CD4-positive, alpha-beta memory T cell (primary cell): ENCODE data around the gene ADCY3. TPM values are rescaled to one million over a fixed set of nuclear protein-coding genes. Genes with fewer than 3 reads are reported as not detected.

Source experiments
- CTCF ChIA-PET: fragments of 350-600 bp; sonication (Branson Sonifier 250); formaldehyde crosslinking; loops from one replicate; lab custom pipeline; 2021; ENCODE audit warnings: inconsistent platforms; ENCODE audit not compliant: partially characterized antibody; lab: Charles Lee
- POLR2A ChIA-PET: fragments of 350-600 bp; sonication (Branson Sonifier 250); formaldehyde crosslinking; loops from one replicate; lab custom pipeline; 2021; ENCODE audit not compliant: partially characterized antibody; lab: Charles Lee
- DNase-seq, 5 donors: peaks; one replicate each; pipeline versions ENCODE4 v3.0.0 to v3.0.0-alpha.2; 2020 to 2022; ENCODE audit warnings: mixed read lengths in 1 of 5
- H3K27ac ChIP-seq: one replicate; pipeline ENCODE4 v1.7.0; 2013; ENCODE audit warnings: low read depth, low read length
- H3K27me3 ChIP-seq: 2 replicates; pipeline ENCODE4 v1.7.0; 2013; ENCODE audit warnings: mild to moderate bottlenecking, low read length, moderate library complexity; ENCODE audit not compliant: insufficient read depth
- H3K36me3 ChIP-seq: 2 replicates; pipeline ENCODE4 v1.7.0; 2013; ENCODE audit warnings: mild to moderate bottlenecking, low read length, moderate library complexity; ENCODE audit not compliant: insufficient read depth
- H3K4me1 ChIP-seq: 2 replicates; pipeline ENCODE4 v1.7.0; 2013; ENCODE audit warnings: mild to moderate bottlenecking, low read length, moderate library complexity; ENCODE audit not compliant: insufficient read depth
- H3K4me3 ChIP-seq, 2 donors: one replicate each; pipeline ENCODE4 v1.7.0; 2013; ENCODE audit warnings: low read length in 2 of 2, mild to moderate bottlenecking in 1 of 2
- H3K9me3 ChIP-seq, 2 donors: one replicate each; pipeline ENCODE4 v1.7.0; 2013; ENCODE audit warnings: low read length in 2 of 2, control low read depth in 1 of 2; ENCODE audit not compliant: control insufficient read depth in 1 of 2
- H3K27ac Mint-ChIP-seq, 7 donors: one replicate each; pipeline ENCODE4 v1.8.0; 2020 to 2021; ENCODE audit warnings: mixed read lengths in 7 of 7, mild to moderate bottlenecking in 6 of 7, inconsistent platforms in 3 of 7, moderate library complexity in 3 of 7
- H3K27me3 Mint-ChIP-seq, 2 donors: one replicate each; pipeline ENCODE4 v1.8.0; 2020 to 2021; ENCODE audit warnings: mixed read lengths in 2 of 2
- H3K36me3 Mint-ChIP-seq, 2 donors: one replicate each; pipeline ENCODE4 v1.8.0; 2020 to 2021; ENCODE audit warnings: mixed read lengths in 2 of 2, inconsistent platforms in 1 of 2, mild to moderate bottlenecking in 1 of 2
- H3K4me1 Mint-ChIP-seq, 4 donors: one replicate each; pipeline ENCODE4 v1.8.0; 2020 to 2021; ENCODE audit warnings: mixed read lengths in 4 of 4, mild to moderate bottlenecking in 1 of 4
- H3K4me3 Mint-ChIP-seq, 8 donors: one replicate each; pipeline ENCODE4 v1.8.0; 2020 to 2021; ENCODE audit warnings: mixed read lengths in 8 of 8, mild to moderate bottlenecking in 7 of 8, moderate library complexity in 6 of 8, inconsistent platforms in 3 of 8
- H3K9me3 Mint-ChIP-seq, 8 donors: one replicate each; pipeline ENCODE4 v1.8.0; 2020 to 2021; ENCODE audit warnings: mixed read lengths in 8 of 8, mild to moderate bottlenecking in 5 of 8, inconsistent platforms in 3 of 8, moderate library complexity in 1 of 8
- intact Hi-C: fragments of 100-400 bp; cut with micrococcal nuclease; formaldehyde crosslinking; loops from one replicate; pipeline ENCODE4 v1.15.1; 2023
- polyA plus RNA-seq, 2 donors: library from polyadenylated mRNA; unstranded; fragments of 300-500 nt; fragmentation: Illumina TruSeq; gene quantifications; one replicate each; pipeline ENCODE4 v1.2.3, GENCODE V29; 2021
- total RNA-seq, 2 experiments: library from RNA; stranded (reverse); gene quantifications; one replicate each; pipeline ENCODE4 v1.2.3, GENCODE V29; 2021

The ADCY3 gene
- total and polyA plus RNA-seq, 4 experiments from 2014 or later: 9.2 to 15.0 (median 14.8) TPM

GRCh38 chr2:24915796-24916195 is 4.2 kb downstream of the ADCY3 start:
- Mint-ChIP-seq H3K9me3 (peaks cover 0 to 2% (median 0%) of the 10 kb centered on the region in 8 donors), H3K27ac (peak overlapping the region in 2 of 7 donors; percentile 15 to 30), H3K36me3 (peaks cover 8 to 13% of the 10 kb centered on the region in 2 donors), H3K4me3 (no peak overlapping the region), H3K27me3 (no peaks in the 10 kb centered on the region), H3K4me1 (peaks cover 22 to 45% (median 34%) of the 10 kb centered on the region in 4 donors)
- H3K9me3 ChIP-seq: no peaks in the 10 kb centered on the region
- CTCF ChIA-PET: interaction anchor here (0.7 kb wide), 1 partner anchor 59 kb away, joined by 3 read pairs; no protein-coding TSS in a partner anchor
- no peak for DNase-seq
- H3K36me3 ChIP-seq: no peaks in the 10 kb centered on the region
- intact Hi-C loops: no loop called here
- H3K27ac ChIP-seq: no peak overlapping the region
- H3K27me3 ChIP-seq: no peaks in the 10 kb centered on the region
- peaks cover 32% of the 10 kb centered on the region for H3K4me1 ChIP-seq
- no peak overlapping the region for H3K4me3 ChIP-seq
- POLR2A ChIA-PET: no interaction called here

- Mint-ChIP-seq H3K4me3 (no peak overlapping the region), H3K9me3 (peaks cover 0 to 2% (median 0%) of the 10 kb centered on the region in 8 donors), H3K27ac (no peak overlapping the region), H3K4me1 (peaks cover 20 to 43% (median 32%) of the 10 kb centered on the region in 4 donors), H3K36me3 (peaks cover 10 to 13% of the 10 kb centered on the region in 2 donors), H3K27me3 (no peaks in the 10 kb centered on the region)
- H3K9me3 ChIP-seq: no peaks in the 10 kb centered on the region
- H3K27ac ChIP-seq: no peak overlapping the region
- POLR2A ChIA-PET: no interaction called here
- CTCF ChIA-PET: no interaction called here
- H3K36me3 ChIP-seq: no peaks in the 10 kb centered on the region
- H3K4me3 ChIP-seq: no peak overlapping the region
- no peak for DNase-seq
- intact Hi-C loops: no loop called here
- H3K27me3 ChIP-seq: no peaks in the 10 kb centered on the region
- peaks cover 29% of the 10 kb centered on the region for H3K4me1 ChIP-seq
These were observed 4.9 kb downstream of the ADCY3 start for GRCh38 chr2:24915175-24915574.

GRCh38 chr2:24914713-24915112 is 5.3 kb downstream of the ADCY3 start:
- ChIA-PET CTCF (no interaction called here), POLR2A (no interaction called here)
- no peaks in the 10 kb centered on the region for H3K27me3 Mint-ChIP-seq
- Histone ChIP-seq H3K9me3 (no peaks in the 10 kb centered on the region), H3K36me3 (no peaks in the 10 kb centered on the region), H3K27me3 (no peaks in the 10 kb centered on the region), H3K4me3 (no peak overlapping the region), H3K27ac (no peak overlapping the region), H3K4me1 (peaks cover 29% of the 10 kb centered on the region)
- H3K4me3 Mint-ChIP-seq: peak overlapping the region in 1 of 8 donors; percentile 73
- peaks cover 22 to 45% (median 34%) of the 10 kb centered on the region in 4 donors for H3K4me1 Mint-ChIP-seq
- H3K36me3 Mint-ChIP-seq: peaks cover 14 to 16% of the 10 kb centered on the region in 2 donors
- peak overlapping the region in 1 of 7 donors; percentile 73 for H3K27ac Mint-ChIP-seq
- no peak for DNase-seq
- peaks cover 0 to 6% (median 0%) of the 10 kb centered on the region in 8 donors for H3K9me3 Mint-ChIP-seq
- intact Hi-C loops: no loop called here

GRCh38 chr2:24913911-24914310 is 6.1 kb downstream of the ADCY3 start:
- no peaks in the 10 kb centered on the region for H3K36me3 ChIP-seq
- no peak overlapping the region for H3K4me3 ChIP-seq
- no peak overlapping the region for H3K4me3 Mint-ChIP-seq
- peaks cover 13 to 18% of the 10 kb centered on the region in 2 donors for H3K36me3 Mint-ChIP-seq
- H3K27me3 ChIP-seq: no peaks in the 10 kb centered on the region
- ChIA-PET CTCF (no interaction called here), POLR2A (no interaction called here)
- no peak for DNase-seq
- no peaks in the 10 kb centered on the region for H3K9me3 ChIP-seq
- H3K4me1 ChIP-seq: peaks cover 24% of the 10 kb centered on the region
- H3K27ac ChIP-seq: no peak overlapping the region
- peaks cover 0 to 6% (median 0%) of the 10 kb centered on the region in 8 donors for H3K9me3 Mint-ChIP-seq
- H3K27ac Mint-ChIP-seq: no peak overlapping the region
- no peaks in the 10 kb centered on the region for H3K27me3 Mint-ChIP-seq
- intact Hi-C loops: no loop called here
- H3K4me1 Mint-ChIP-seq: peaks cover 21 to 42% (median 32%) of the 10 kb centered on the region in 4 donors

- no peak overlapping the region for H3K27ac Mint-ChIP-seq
- DNase-seq: no peak
- ChIA-PET POLR2A (no interaction called here), CTCF (no interaction called here)
- no peaks in the 10 kb centered on the region for H3K9me3 ChIP-seq
- no peaks in the 10 kb centered on the region for H3K27me3 ChIP-seq
- no peak overlapping the region for H3K4me3 ChIP-seq
- no peak overlapping the region for H3K4me3 Mint-ChIP-seq
- peaks cover 0 to 6% (median 0%) of the 10 kb centered on the region in 8 donors for H3K9me3 Mint-ChIP-seq
- H3K4me1 ChIP-seq: peaks cover 15% of the 10 kb centered on the region
- peaks cover 18 to 37% (median 29%) of the 10 kb centered on the region in 4 donors for H3K4me1 Mint-ChIP-seq
- intact Hi-C loops: no loop called here
- peaks cover 10 to 21% of the 10 kb centered on the region in 2 donors for H3K36me3 Mint-ChIP-seq
- H3K27ac ChIP-seq: no peak overlapping the region
- no peaks in the 10 kb centered on the region for H3K36me3 ChIP-seq
- H3K27me3 Mint-ChIP-seq: no peaks in the 10 kb centered on the region
These were observed 7.1 kb downstream of the ADCY3 start for GRCh38 chr2:24912986-24913385.

GRCh38 chr2:24912523-24912922 is 7.5 kb downstream of the ADCY3 start:
- Histone ChIP-seq H3K27me3 (no peaks in the 10 kb centered on the region), H3K27ac (no peak overlapping the region), H3K4me1 (peaks cover 10% of the 10 kb centered on the region), H3K9me3 (no peaks in the 10 kb centered on the region), H3K36me3 (no peaks in the 10 kb centered on the region), H3K4me3 (no peak overlapping the region)
- no peak overlapping the region for H3K27ac Mint-ChIP-seq
- peaks cover 0 to 6% (median 0%) of the 10 kb centered on the region in 8 donors for H3K9me3 Mint-ChIP-seq
- peaks cover 15 to 33% (median 24%) of the 10 kb centered on the region in 4 donors for H3K4me1 Mint-ChIP-seq
- CTCF ChIA-PET: no interaction called here
- intact Hi-C loops: no loop called here
- no peak overlapping the region for H3K4me3 Mint-ChIP-seq
- no peaks in the 10 kb centered on the region for H3K27me3 Mint-ChIP-seq
- DNase-seq: no peak
- POLR2A ChIA-PET: no interaction called here
- peaks cover 10 to 21% of the 10 kb centered on the region in 2 donors for H3K36me3 Mint-ChIP-seq

GRCh38 chr2:24910245-24910644 is 9.8 kb downstream of the ADCY3 start:
- intact Hi-C loops: no loop called here
- no peak overlapping the region for H3K4me3 ChIP-seq
- ChIA-PET CTCF (no interaction called here), POLR2A (no interaction called here)
- DNase-seq: no peak
- Mint-ChIP-seq H3K4me1 (peaks cover 7 to 26% (median 18%) of the 10 kb centered on the region in 4 donors), H3K27me3 (no peaks in the 10 kb centered on the region), H3K27ac (no peak overlapping the region), H3K36me3 (peaks cover 10 to 21% of the 10 kb centered on the region in 2 donors), H3K4me3 (no peak overlapping the region), H3K9me3 (peaks cover 0 to 6% (median 0%) of the 10 kb centered on the region in 8 donors)
- H3K27ac ChIP-seq: no peak overlapping the region
- no peaks in the 10 kb centered on the region for H3K27me3 ChIP-seq
- no peaks in the 10 kb centered on the region for H3K36me3 ChIP-seq
- no peaks in the 10 kb centered on the region for H3K9me3 ChIP-seq
- H3K4me1 ChIP-seq: no peaks in the 10 kb centered on the region
